IPS-18a (cell line): ENCODE results near the gene TNK1.
A peak's percentile ranks its signal among the peaks of the same experiment; 100 is the strongest.

Source experiments
- H3K27ac ChIP-seq: one replicate; pipeline ENCODE4 v1.5.1; 2013; ENCODE audit warnings: low read length
- H3K27me3 ChIP-seq: one replicate; pipeline ENCODE4 v1.6.1; 2013; ENCODE audit warnings: mild to moderate bottlenecking, low read length; ENCODE audit not compliant: control insufficient read depth, insufficient read depth
- H3K36me3 ChIP-seq: one replicate; pipeline ENCODE4 v1.6.1; 2013; ENCODE audit warnings: low read depth, low read length; ENCODE audit not compliant: control insufficient read depth
- H3K4me1 ChIP-seq: one replicate; pipeline ENCODE4 v1.6.1; 2013; ENCODE audit warnings: low read depth, low read length; ENCODE audit not compliant: control insufficient read depth
- H3K4me3 ChIP-seq: one replicate; pipeline ENCODE4 v1.5.1; 2013; ENCODE audit warnings: low read length
- H3K9ac ChIP-seq: one replicate; pipeline ENCODE4 v1.6.1; 2013; ENCODE audit warnings: mild to moderate bottlenecking, low read length, moderate library complexity
- H3K9me3 ChIP-seq: one replicate; pipeline ENCODE4 v1.6.1; 2013; ENCODE audit warnings: low read depth, low read length; ENCODE audit not compliant: control insufficient read depth

TNK1 gene

GRCh38 chr17:7380321-7380720 lies 568 bp upstream of the TNK1 start:
- no peaks in the 10 kb centered on the region for H3K36me3 ChIP-seq
- H3K9ac ChIP-seq: no peak overlapping the region
- H3K4me1 ChIP-seq: peaks cover 10% of the 10 kb centered on the region
- H3K9me3 ChIP-seq: peaks cover 7% of the 10 kb centered on the region
- peak overlapping the region; percentile 66 for H3K4me3 ChIP-seq
- no peak overlapping the region for H3K27ac ChIP-seq
- H3K27me3 ChIP-seq: peaks cover 53% of the 10 kb centered on the region

- peaks cover 53% of the 10 kb centered on the region for H3K27me3 ChIP-seq
- H3K27ac ChIP-seq: no peak overlapping the region
- peaks cover 7% of the 10 kb centered on the region for H3K9me3 ChIP-seq
- H3K4me1 ChIP-seq: peaks cover 10% of the 10 kb centered on the region
- no peak overlapping the region for H3K9ac ChIP-seq
- no peaks in the 10 kb centered on the region for H3K36me3 ChIP-seq
- H3K4me3 ChIP-seq: no peak overlapping the region
Measured at GRCh38 chr17:7382901-7383300, 2.0 kb downstream of the TNK1 start.

GRCh38 chr17:7383371-7383741 lies 2.5 kb downstream of the TNK1 start:
- Histone ChIP-seq H3K36me3 (no peaks in the 10 kb centered on the region), H3K4me3 (no peak overlapping the region), H3K9ac (no peak overlapping the region), H3K27me3 (peaks cover 53% of the 10 kb centered on the region), H3K27ac (no peak overlapping the region), H3K9me3 (peaks cover 7% of the 10 kb centered on the region), H3K4me1 (peaks cover 10% of the 10 kb centered on the region)

DNA sequence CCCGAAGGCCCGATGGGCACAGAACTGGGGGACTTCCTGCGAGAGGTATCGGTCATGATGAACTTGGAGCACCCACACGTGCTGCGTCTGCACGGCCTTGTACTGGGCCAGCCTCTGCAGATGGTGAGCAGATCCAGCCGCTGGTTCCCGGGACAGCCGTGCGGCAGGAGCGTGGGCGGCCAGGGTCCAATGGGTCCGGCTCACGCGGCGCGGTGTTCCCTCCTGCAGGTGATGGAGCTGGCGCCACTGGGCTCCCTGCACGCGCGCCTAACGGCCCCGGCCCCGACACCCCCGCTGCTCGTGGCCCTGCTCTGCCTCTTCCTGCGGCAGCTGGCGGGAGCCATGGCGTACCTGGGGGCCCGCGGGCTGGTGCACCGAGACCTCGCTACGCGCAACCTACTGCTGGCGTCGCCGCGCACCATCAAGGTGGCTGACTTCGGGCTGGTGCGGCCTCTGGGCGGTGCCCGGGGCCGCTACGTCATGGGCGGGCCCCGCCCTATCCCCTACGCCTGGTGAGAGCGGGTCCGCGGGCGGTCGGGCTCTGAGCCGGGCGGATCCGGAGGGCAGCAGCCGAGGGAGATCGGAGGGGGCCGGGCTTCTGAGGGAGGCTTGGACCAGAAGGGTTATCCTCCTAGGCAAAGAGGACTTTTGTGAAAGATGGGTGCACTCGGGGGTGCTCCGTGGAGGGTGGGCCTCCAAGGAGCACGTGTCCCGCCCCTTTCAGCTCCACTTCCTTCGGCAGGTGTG lies 3.0 kb downstream of the TNK1 start:
- Histone ChIP-seq H3K9me3 (peaks cover 7% of the 10 kb centered on the region), H3K36me3 (peaks cover under 1% of the 10 kb centered on the region), H3K4me1 (peaks cover 10% of the 10 kb centered on the region), H3K9ac (no peak overlapping the region), H3K27ac (no peak overlapping the region), H3K4me3 (peak overlapping the region; percentile 65), H3K27me3 (peaks cover 53% of the 10 kb centered on the region)

DNA sequence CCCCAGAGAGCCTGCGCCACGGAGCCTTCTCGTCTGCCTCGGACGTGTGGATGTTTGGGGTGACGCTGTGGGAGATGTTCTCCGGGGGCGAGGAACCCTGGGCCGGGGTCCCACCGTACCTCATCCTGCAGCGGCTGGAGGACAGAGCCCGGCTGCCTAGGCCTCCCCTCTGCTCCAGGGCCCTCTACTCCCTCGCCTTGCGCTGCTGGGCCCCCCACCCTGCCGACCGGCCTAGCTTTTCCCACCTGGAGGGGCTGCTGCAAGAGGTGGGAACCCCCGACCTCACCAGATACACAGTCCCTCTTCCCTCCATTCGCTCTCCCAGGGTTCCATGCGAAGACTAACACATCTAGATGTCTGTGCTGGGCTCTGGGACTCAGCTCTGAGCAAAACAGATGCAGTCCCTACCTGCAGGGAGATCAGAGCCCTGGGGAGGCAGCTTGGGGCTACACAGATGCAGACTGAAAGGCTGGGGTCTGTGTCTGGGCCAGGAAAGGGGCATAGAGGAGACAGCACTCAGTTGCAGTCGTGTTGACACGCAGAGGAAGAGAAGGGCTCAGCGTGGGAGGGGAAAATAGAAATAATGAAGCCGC lies 3.7 kb downstream of the TNK1 start:
- H3K27ac ChIP-seq: no peak overlapping the region
- peak overlapping the region; percentile 65 for H3K4me3 ChIP-seq
- no peak overlapping the region for H3K9ac ChIP-seq
- H3K27me3 ChIP-seq: peaks cover 49% of the 10 kb centered on the region
- peaks cover 2% of the 10 kb centered on the region for H3K9me3 ChIP-seq
- H3K4me1 ChIP-seq: peaks cover 10% of the 10 kb centered on the region
- H3K36me3 ChIP-seq: peaks cover 7% of the 10 kb centered on the region

DNA sequence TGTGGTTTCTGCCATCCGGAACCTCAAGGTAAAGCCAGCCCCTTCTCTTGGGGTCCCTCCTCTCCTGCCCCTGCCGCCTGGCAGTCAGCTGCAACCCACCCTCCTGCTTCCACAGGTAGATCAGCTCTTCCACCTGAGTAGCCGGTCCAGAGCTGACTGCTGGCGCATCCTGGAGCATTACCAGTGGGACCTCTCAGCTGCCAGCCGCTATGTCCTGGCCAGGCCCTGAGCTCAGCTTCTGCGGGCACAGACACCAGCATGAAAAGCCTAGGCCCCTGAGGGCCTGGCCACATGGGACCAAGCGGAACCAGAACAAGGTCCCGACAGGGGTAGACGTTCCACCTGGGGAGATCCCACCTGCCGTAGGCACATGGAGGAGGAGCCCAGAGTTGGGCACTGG lies 8.0 kb downstream of the TNK1 start:
- peaks cover 4% of the 10 kb centered on the region for H3K4me1 ChIP-seq
- peaks cover 6% of the 10 kb centered on the region for H3K27me3 ChIP-seq
- H3K4me3 ChIP-seq: no peak overlapping the region
- H3K9ac ChIP-seq: no peak overlapping the region
- peaks cover 13% of the 10 kb centered on the region for H3K36me3 ChIP-seq
- no peaks in the 10 kb centered on the region for H3K9me3 ChIP-seq
- no peak overlapping the region for H3K27ac ChIP-seq

DNA sequence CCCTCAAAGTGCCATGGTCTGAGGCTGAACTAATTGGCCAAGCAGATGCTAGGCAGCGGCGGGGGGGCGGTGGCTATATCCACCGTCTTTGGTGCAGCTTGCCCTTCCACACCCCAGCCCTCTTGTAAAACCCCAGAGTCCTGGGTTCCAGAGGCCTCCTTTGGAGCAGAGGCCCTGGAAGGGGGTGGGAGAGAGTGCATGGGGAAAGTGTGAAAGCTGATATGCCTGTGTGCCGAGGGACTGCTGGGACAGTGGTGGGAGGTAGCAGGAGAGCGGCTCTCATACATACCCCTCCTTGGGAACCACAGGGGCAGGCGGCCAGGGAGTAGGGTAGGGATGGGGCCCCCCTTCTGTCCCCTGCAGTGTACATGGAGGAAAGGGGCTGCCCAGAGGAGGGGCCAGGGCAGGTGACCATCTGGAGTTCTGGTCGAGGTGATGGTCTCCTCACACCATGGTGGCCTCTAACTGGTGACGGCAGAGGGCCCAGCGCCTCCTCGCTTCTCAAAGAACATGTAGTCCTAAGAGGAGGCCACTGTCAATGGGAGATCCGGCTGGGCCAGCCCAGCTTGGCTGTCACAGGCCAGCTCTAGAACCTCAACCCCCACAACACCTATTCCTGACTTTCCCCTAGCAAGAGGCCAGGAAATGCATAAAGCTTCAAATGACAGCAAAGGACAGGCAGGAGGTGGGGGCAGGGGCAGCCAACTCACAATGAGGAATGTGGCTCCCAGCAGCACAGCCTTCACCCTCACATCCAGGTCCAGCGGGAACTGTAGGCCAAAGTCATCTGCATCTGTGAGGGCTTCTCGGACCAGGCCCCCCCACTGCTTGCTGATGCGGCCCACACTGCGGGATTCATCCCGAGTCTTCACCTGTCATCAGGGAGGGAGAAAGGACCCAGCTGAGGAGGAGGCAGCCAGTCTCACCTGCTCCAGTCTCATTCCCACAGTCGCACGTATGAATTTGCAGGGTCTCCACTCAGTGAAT lies 9.3 kb downstream of the TNK1 start:
- no peak overlapping the region for H3K9ac ChIP-seq
- H3K36me3 ChIP-seq: peaks cover 13% of the 10 kb centered on the region

GRCh38 chr17:7391307-7391706 lies 10.4 kb downstream of the TNK1 start:
- Histone ChIP-seq H3K4me3 (no peak overlapping the region), H3K9ac (no peak overlapping the region), H3K9me3 (no peaks in the 10 kb centered on the region), H3K27ac (no peak overlapping the region), H3K4me1 (no peaks in the 10 kb centered on the region), H3K27me3 (no peaks in the 10 kb centered on the region), H3K36me3 (peaks cover 13% of the 10 kb centered on the region)

More for the DNA sequence above, 9.3 kb downstream of the TNK1 start:
- Histone ChIP-seq H3K9me3 (no peaks in the 10 kb centered on the region), H3K27me3 (no peaks in the 10 kb centered on the region), H3K27ac (no peak overlapping the region), H3K4me1 (no peaks in the 10 kb centered on the region), H3K4me3 (no peak overlapping the region)

- H3K9ac ChIP-seq: peak overlapping the region; percentile 61
- no peaks in the 10 kb centered on the region for H3K9me3 ChIP-seq
- H3K27ac ChIP-seq: no peak overlapping the region
- no peaks in the 10 kb centered on the region for H3K4me1 ChIP-seq
- H3K4me3 ChIP-seq: peak overlapping the region; percentile 85
- H3K27me3 ChIP-seq: no peaks in the 10 kb centered on the region
- H3K36me3 ChIP-seq: peaks cover 13% of the 10 kb centered on the region
Measured at GRCh38 chr17:7392696-7393612, 12.1 kb downstream of the TNK1 start.

GRCh38 chr17:7393613-7394451 lies 12.9 kb downstream of the TNK1 start:
- Histone ChIP-seq H3K4me1 (no peaks in the 10 kb centered on the region), H3K27ac (no peak overlapping the region), H3K36me3 (peaks cover 13% of the 10 kb centered on the region), H3K4me3 (peak overlapping the region; percentile 85), H3K9ac (peak overlapping the region; percentile 61), H3K27me3 (no peaks in the 10 kb centered on the region), H3K9me3 (no peaks in the 10 kb centered on the region)
